Measurements from ENCODE around the gene GZMB.
"Not testable (repeated sequence)": the region's sequence is repeated elsewhere in the genome, so short reads cannot be mapped to it uniquely, and the experiment has no call there.

DNA sequence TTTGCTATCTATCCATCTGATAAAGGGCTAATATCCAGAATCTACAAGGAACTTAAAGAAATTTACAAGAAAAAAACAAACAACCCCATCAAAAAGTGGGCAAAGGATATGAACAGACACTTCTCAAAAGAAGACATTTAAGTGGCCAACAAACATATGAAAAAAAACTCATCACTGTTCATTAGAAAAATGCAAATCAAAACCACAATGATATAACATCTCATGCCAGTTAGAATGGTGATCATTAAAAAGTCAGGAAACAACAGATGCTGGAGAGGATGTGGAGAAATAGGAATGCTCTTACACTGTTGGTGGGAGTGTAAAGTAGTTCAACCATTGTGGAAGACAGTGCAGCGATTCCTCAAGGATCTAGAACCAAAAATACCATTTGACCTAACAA lies 14.4 kb upstream of the GZMB start:
- TF ChIP-seq, protein P1, sequence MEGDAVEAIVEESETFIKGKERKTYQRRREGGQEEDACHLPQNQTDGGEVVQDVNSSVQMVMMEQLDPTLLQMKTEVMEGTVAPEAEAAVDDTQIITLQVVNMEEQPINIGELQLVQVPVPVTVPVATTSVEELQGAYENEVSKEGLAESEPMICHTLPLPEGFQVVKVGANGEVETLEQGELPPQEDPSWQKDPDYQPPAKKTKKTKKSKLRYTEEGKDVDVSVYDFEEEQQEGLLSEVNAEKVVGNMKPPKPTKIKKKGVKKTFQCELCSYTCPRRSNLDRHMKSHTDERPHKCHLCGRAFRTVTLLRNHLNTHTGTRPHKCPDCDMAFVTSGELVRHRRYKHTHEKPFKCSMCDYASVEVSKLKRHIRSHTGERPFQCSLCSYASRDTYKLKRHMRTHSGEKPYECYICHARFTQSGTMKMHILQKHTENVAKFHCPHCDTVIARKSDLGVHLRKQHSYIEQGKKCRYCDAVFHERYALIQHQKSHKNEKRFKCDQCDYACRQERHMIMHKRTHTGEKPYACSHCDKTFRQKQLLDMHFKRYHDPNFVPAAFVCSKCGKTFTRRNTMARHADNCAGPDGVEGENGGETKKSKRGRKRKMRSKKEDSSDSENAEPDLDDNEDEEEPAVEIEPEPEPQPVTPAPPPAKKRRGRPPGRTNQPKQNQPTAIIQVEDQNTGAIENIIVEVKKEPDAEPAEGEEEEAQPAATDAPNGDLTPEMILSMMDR (IDR thresholded peaks at IDR 0.05) = not testable (repeated sequence)
- not testable (repeated sequence) for TF ChIP-seq POLR2A (IDR thresholded peaks at IDR 0.05)

All from thyroid gland (tissue), 4 donors.